ENCODE results near the gene MAFB.
"Not testable (repeated sequence)": the region's sequence is repeated elsewhere in the genome, so short reads cannot be mapped to it uniquely, and the experiment has no call there.

The MAFB gene

GRCh38 chr20:40689100-40689942 is at the start of gene MAFB:
Gene MAFB, minus strand, starts transcription at chr20:40689236. Its CDS starts 386 bp downstream, at chr20:40688850.
- DNase-seq, result peak; percentile 39 to 97 (median 92)

GRCh38 chr20:40736468-40736867 is 47.4 kb upstream of the MAFB start:
- not testable (repeated sequence) for DNase-seq

- no peak for DNase-seq
These were observed 40.0 kb upstream of the MAFB start for GRCh38 chr20:40728996-40729395.

DNA sequence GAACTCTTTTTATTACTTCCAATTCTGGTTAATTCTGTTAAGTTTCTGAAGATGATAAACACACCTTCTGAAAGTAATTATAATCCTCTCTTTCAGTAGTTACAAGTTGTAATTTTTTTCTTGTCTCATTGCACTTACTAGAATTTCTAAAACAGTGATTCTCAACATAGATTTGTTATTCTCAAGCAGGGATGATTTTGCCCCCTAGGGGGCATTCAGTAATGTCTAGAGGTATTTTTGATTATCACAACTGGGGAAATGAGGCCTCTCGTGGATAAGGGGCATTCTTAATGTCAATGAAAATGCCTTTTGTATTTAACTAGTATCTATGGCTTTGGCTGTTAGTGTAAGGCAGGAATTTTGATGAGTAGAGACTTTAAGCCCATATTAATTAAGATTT is 39.4 kb upstream of the MAFB start:
- no peak for DNase-seq

- no peak for DNase-seq
These were observed 38.9 kb upstream of the MAFB start for GRCh38 chr20:40727960-40728359.

DNA sequence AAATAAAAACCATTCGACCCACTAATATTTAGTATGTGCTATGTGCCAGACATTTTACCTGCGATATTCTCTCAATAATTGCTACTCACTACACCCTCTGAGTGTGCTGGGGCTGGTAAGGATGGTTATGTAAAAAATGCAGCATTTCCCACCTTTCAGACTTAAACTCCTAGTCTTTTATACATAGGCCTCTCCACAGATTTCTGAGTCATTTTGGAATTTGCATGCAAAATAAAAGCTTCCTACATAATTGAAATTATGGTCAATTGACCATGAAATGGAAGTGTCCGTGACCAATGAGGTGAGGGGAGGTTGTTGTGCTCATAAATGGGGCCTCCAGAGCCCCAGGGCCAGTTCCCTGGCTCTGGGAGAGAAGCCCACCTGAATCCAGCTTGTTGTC is 37.7 kb upstream of the MAFB start:
- DNase-seq, result no peak

GRCh38 chr20:40724566-40724965 is 35.5 kb upstream of the MAFB start:
- DNase-seq, result no peak

DNA sequence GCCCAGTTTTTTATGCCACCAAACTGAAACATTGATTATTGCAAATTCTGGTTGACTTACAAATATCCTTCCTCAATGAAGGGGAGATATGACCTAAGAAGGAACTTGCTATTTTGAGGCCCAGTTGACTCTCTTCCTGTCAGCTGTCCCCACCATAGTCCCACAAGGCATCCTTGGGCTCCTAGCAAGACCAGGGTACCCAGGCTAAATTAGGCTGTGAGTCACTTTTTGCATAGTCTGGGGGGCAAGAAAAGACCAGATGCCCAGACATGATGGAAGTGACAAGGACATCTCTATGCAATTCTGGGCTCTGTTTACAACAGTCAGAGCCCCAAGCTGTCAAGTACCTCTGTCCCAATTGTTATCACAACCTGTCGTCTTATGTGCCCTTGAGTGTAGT is 31.8 kb upstream of the MAFB start:
- no peak for DNase-seq

GRCh38 chr20:40720099-40720498 is 31.1 kb upstream of the MAFB start:
- DNase-seq, result no peak

DNA sequence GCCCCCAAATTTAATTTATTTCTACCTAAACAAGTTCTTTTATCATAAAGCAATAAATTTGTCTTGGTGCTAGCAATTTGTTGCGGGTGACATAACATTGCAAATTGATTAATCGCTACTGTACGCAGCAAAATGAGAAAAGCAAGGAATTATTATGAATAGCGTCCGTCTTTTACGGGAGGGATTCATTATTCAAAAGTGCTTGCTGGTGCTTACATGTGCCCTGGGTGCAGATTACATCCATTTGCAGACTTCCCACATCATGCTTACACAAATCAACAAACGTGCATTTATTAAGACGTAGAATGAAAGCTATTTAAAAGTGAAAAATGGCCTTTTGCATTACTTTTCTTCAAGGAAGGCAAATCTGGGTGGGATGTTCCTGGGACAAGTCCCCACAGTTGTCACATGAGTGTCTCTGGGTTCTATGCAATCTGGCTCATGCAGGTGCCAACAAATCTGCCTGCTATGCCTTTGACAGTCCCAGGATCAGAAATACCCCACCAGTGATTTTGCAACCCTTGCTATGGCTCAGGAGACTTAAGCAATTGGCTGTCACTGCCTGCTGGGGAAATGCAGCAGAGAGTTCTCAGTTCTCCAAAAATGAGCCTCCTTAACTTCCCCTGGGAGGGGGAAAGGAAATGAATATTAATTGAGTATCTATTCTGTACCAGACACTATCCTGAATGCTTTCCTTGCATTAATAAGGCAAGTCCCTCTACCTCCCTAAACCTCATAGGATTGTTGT is 30.1 kb upstream of the MAFB start:
- no peak for DNase-seq

DNA sequence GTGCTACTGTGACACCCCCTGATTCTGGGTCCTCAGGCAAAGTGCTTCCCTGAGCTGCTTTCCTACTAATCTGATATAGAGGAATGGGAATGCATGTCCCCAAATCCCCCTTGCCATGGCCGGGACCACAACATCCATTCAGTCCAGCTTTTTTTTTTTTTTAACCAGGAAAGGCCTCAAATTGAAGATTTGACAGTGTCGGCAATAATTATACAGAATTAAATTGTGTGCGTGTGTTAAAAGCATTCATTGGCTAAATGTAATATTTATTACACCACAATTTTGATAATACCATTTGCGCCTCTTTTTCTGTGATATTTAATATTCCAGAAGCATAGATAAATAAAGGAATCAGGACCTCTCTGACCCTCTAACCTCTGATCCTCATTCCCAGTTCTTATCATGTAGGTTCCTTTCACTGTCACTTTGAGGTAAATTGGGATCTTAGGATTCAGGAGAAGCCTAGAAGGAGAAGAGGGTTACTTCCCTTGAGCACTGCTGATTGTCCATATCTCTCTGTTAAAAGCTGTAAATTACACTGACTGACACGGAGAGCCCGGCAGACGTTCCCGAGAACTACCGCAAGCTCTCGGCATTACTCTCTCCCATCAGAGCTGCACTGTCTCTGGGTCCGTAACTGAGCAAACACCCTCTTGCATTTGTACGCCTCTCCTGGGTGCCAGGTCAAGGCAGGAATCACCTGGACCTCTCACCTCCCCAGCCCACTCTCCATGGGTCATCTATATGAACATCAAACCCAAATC is 29.4 kb upstream of the MAFB start:
- DNase-seq, result no peak

DNA sequence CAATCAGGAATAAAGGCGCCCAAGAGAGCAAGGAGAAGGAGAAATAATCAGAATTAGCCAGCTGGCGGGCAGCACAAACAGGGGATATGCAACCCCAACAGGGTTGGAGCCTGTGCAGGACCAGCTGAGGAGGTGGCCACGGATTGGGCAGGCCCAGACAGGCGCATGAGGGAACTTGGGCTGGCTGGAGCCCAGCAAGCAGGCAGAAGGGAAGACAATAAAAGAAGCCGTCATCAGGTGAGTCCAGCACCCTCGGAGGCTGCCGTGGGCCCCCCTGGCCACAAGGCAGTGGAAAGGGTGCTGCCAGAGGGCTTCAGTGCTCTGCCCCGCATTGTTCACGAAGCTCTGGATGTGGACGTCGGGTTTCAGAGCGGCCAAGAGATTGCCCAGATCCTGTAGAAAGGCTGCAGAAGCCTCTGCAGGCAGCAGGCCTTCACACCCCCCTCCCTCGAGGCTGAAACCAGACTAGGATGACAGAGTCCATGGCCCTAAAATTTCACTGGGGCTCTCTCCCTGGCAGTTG is 28.4 kb upstream of the MAFB start:
- DNase-seq, result no peak

DNA sequence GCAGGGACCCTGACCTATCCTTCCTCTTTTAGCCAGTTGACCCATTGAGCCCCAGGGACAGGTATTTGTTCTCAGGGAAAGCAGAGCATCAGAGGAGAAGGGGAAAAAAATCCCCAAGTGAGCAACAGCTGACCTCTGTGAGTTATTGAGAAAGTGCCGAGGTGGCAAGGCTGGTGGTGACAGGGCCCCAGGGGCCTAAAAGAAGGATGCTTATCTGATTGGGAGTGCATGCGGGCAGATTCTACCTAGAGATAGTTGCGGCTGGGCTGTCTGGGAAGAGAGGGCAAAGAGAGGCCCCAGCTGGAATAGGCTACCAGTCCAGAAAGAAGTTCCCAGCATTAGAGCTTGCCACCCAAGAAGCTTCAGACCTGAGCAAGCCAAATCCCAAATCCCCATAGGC is 26.5 kb upstream of the MAFB start:
- no peak for DNase-seq

GRCh38 chr20:40714916-40715315 is 25.9 kb upstream of the MAFB start:
- DNase-seq, result no peak

DNA sequence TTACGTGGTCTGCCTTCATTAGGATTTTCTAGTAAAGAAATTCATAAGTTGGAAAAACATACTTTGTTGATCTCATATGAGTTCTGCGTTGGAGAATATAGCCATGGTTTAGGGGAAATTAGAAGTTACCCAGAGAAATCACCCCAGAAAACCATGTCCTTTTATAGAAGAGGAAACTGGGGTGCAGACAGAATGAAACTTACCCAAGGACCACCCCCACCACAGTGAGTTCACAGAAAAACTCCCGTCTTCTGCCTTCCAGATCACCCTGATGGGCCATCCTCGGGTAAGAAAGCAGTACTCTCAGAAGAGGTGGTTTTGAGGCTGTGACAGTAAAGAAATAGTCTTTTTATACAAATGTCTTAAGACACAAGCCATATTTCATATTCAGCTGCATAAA is 25.1 kb upstream of the MAFB start:
- DNase-seq, result no peak

DNA sequence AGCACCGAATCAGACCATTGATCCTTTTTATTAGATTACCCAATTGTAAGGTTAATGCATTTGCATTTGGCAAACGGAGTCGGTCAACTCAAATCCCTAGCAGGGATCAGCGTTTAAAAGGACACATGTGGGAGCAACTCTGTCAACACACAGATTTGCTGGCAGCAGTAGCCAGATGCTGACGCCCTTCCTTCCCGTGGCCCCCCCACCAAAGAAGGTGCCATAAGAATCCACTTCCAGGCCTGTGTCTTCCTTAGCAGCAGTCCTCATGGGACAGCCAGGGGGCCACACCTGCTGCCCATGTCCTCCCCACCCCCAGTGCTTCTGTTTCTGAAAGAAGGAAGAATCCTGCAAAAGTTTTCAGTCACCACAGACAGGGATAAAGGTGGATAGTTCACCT is 24.5 kb upstream of the MAFB start:
- DNase-seq, result no peak

- no peak for DNase-seq
These were observed 22.0 kb upstream of the MAFB start for GRCh38 chr20:40711079-40711478.

- DNase-seq, result peak in 3 of 58 donors; percentile 5 to 28 (median 11)
These were observed 21.6 kb upstream of the MAFB start for GRCh38 chr20:40710603-40711002.

DNA sequence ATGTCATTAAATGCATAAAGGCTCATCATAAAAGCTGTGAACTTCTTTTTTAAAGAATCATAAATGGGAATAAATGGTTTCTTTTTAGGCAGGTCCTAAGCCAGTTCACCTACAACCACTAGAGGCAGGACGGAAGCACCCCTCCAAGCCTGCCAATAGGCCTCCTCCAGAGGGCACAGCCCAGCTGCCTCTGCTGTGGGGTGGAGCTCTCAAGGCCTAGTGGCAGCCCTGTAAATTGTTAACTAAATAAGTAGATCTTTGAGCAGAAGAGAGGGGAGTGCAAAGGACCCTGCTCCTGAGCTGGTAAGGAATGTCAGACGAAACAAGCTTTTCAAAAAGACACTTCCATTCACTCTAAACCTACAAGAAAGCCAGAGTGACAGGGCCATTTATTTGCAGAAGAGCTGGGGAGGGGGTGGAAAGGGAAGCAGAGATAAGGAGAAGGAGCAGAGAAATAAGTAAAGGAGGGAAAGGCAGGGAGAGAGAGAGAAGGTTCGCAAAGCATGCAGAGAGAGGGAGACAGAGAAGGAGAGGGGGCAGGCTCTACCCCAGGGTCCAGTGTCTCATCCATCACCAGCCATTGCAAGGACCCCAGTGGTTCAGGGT is 18.0 kb upstream of the MAFB start:
- DNase-seq, result no peak

GRCh38 chr20:40705413-40705812 is 16.4 kb upstream of the MAFB start:
- DNase-seq, result no peak

DNA sequence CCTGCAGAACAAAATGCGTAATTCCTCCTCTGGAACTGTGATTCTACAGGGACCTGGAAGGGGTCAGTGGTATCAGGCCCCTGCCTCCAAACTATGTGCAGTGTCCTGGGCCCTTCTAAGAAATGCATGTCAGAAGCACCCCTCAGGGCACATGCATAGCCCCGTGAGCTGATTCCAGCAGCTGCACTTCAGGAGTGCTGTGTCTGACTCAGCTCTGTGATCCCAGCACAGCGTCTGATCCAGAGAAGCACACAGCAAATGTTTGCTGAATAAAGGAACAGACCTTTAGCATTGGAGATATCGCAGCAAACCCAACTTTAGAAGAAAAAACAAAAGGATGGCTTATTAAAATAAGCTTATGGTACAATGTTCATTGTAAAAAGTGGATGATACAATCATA is 15.8 kb upstream of the MAFB start:
- peak in 1 of 58 donors; percentile 31 for DNase-seq

All from anterior cingulate cortex (tissue), 58 donors.